GM12801 (cell line): ENCODE measurements around the gene FOXA2.

Source experiments
- CTCF ChIP-seq: IDR thresholded peaks from one replicate; pipeline ENCODE4 v1.5.1; 2011; ENCODE audit warnings: control low read depth; ENCODE audit not compliant: insufficient read length; ENCODE audit errors: extremely low read depth

Gene FOXA2

GRCh38 chr20:22574545-22575086, 9.8 kb downstream of the FOXA2 start:
- no peak for TF ChIP-seq CTCF

- TF ChIP-seq CTCF, result no peak
Observed at GRCh38 chr20:22572491-22572890, 11.9 kb downstream of the FOXA2 start.

- TF ChIP-seq CTCF, result no peak
Observed at GRCh38 chr20:22572023-22572422, 12.3 kb downstream of the FOXA2 start.

GRCh38 chr20:22569353-22569752, 15.0 kb downstream of the FOXA2 start:
- no peak for TF ChIP-seq CTCF

- TF ChIP-seq CTCF, result no peak
Observed at GRCh38 chr20:22568872-22569344, 15.5 kb downstream of the FOXA2 start.

- no peak for TF ChIP-seq CTCF
Observed at GRCh38 chr20:22567944-22568871, 16.2 kb downstream of the FOXA2 start.

GRCh38 chr20:22566876-22567658, 17.3 kb downstream of the FOXA2 start:
- no peak for TF ChIP-seq CTCF
